OCI-LY7 (cell line): ENCODE data around the gene KCNC1.

ENCODE experiments used
- EZH2phosphoT487 ChIP-seq: fragments of 200-600 bp; sonication (generic); IDR thresholded peaks from 2 replicates; pipeline ENCODE4 v1.6.1; 2018; ENCODE audit warnings: low read depth, borderline replicate concordance, mild to moderate bottlenecking, mixed run types, antibody characterized with exemption, low read length, moderate library complexity, mixed read lengths
- TF ChIP-seq, protein P1 (sequence below): fragments of 200-600 bp; sonication (generic); conservative IDR thresholded peaks from 2 replicates; pipeline ENCODE4 v1.5.1; 2014; ENCODE audit warnings: mild to moderate bottlenecking, antibody characterized with exemption, low read length, moderate library complexity, mixed read lengths

DNA sequence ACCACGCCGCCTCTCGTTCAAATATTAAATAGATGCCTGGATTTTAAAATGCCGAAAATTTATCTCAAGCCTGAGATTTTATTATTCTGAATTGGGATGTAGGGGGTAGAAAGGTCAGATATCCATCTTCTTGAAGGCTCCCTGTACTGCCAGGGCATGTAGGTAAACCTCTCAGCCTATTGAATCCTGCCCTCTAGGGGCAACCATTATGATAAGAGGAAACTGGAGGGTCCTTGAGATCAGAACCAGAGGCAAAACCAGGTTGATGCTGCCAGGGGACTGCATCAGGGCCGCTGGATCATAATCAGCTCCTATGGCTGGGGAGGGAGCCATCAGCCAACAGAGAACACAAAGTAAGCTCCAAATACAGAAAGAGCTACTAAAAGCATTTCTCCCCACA lies 92.4 kb downstream of the KCNC1 start:
- no peak for TF ChIP-seq EZH2phosphoT487
- TF ChIP-seq, protein P1, sequence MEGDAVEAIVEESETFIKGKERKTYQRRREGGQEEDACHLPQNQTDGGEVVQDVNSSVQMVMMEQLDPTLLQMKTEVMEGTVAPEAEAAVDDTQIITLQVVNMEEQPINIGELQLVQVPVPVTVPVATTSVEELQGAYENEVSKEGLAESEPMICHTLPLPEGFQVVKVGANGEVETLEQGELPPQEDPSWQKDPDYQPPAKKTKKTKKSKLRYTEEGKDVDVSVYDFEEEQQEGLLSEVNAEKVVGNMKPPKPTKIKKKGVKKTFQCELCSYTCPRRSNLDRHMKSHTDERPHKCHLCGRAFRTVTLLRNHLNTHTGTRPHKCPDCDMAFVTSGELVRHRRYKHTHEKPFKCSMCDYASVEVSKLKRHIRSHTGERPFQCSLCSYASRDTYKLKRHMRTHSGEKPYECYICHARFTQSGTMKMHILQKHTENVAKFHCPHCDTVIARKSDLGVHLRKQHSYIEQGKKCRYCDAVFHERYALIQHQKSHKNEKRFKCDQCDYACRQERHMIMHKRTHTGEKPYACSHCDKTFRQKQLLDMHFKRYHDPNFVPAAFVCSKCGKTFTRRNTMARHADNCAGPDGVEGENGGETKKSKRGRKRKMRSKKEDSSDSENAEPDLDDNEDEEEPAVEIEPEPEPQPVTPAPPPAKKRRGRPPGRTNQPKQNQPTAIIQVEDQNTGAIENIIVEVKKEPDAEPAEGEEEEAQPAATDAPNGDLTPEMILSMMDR: peak; percentile 48
